Keratinocyte (primary cell): ENCODE measurements around the gene TNFAIP2. TPM values are rescaled to one million over a fixed set of nuclear protein-coding genes. Genes with fewer than 3 reads are reported as not detected.
A peak's percentile ranks its signal among the peaks of the same experiment; 100 is the strongest.

Experiments used
- DNase-seq: peaks from one replicate; pipeline ENCODE4 v3.0.0-alpha.2; 2011; ENCODE audit warnings: low read depth, missing footprints, low spot score
- FAIRE-seq: peaks from 2 replicates; lab custom pipeline; 2011; peaks lifted over from hg19 to GRCh38; lab: Jason Lieb, UNC
- H2AFZ ChIP-seq: 2 replicates; pipeline ENCODE4 v1.6.0; 2012; ENCODE audit warnings: low read length, control low read depth, inconsistent platforms; ENCODE audit not compliant: control insufficient read depth
- H3K27ac ChIP-seq: 2 replicates; pipeline ENCODE4 v1.5.1; 2011; ENCODE audit warnings: low read length; ENCODE audit not compliant: control insufficient read depth, insufficient read depth
- H3K27me3 ChIP-seq: 3 replicates; pipeline ENCODE4 v1.6.0; 2011; ENCODE audit warnings: low read length; ENCODE audit not compliant: control insufficient read depth, insufficient read depth; ENCODE audit errors: extremely low read depth
- H3K36me3 ChIP-seq, 2 experiments: 2 replicates in 1 of 2; 3 replicates in 1 of 2; pipeline ENCODE4 v1.5.1; 2011; ENCODE audit warnings: low read length in 2 of 2, mild to moderate bottlenecking in 1 of 2; ENCODE audit not compliant: control insufficient read depth in 2 of 2, insufficient read depth in 2 of 2; ENCODE audit errors: extremely low read depth in 1 of 2
- H3K4me1 ChIP-seq: 3 replicates; pipeline ENCODE4 v1.5.1; 2011; ENCODE audit warnings: low read length; ENCODE audit not compliant: control insufficient read depth, insufficient read depth; ENCODE audit errors: extremely low read depth
- H3K4me2 ChIP-seq: 3 replicates; pipeline ENCODE4 v1.6.0; 2011; ENCODE audit warnings: low read depth, low read length; ENCODE audit not compliant: control insufficient read depth, insufficient read depth; ENCODE audit errors: extremely low read depth
- H3K4me3 ChIP-seq, 3 experiments: fragments of 200-600 bp in 1 of 3; sonication (generic) in 1 of 3; 2 replicates in 2 of 3; 3 replicates in 1 of 3; pipeline ENCODE4 v1.5.1; 2011 to 2016; ENCODE audit warnings: low read length in 3 of 3, mild to moderate bottlenecking in 3 of 3, control low read depth in 2 of 3, inconsistent platforms in 1 of 3, low read depth in 1 of 3, mixed read lengths in 1 of 3, mixed run types in 1 of 3, moderate library complexity in 1 of 3; ENCODE audit not compliant: control insufficient read depth in 2 of 3, insufficient read depth in 2 of 3; ENCODE audit errors: extremely low read depth in 1 of 3
- H3K79me2 ChIP-seq: 2 replicates; pipeline ENCODE4 v1.6.0; 2012; ENCODE audit warnings: low read length; ENCODE audit not compliant: control insufficient read depth, insufficient read depth
- H3K9ac ChIP-seq: 3 replicates; pipeline ENCODE4 v1.6.0; 2011; ENCODE audit warnings: low read length; ENCODE audit not compliant: control insufficient read depth, insufficient read depth; ENCODE audit errors: extremely low read depth
- H3K9me1 ChIP-seq: 3 replicates; pipeline ENCODE4 v1.6.0; 2011; ENCODE audit warnings: low read length; ENCODE audit not compliant: control insufficient read depth, insufficient read depth; ENCODE audit errors: extremely low read depth
- H3K9me3 ChIP-seq: 2 replicates; pipeline ENCODE4 v1.5.1; 2012; ENCODE audit warnings: low read depth, low read length; ENCODE audit not compliant: control insufficient read depth
- H4K20me1 ChIP-seq: 3 replicates; pipeline ENCODE4 v1.6.0; 2011; ENCODE audit warnings: low read length; ENCODE audit not compliant: control insufficient read depth, insufficient read depth; ENCODE audit errors: extremely low read depth
- CTCF ChIP-seq, 3 experiments: IDR thresholded peaks in 1 of 3; conservative IDR thresholded peaks in 1 of 3; optimal IDR thresholded peaks in 1 of 3; 2 replicates in 2 of 3; 3 replicates in 1 of 3; pipeline versions ENCODE3 to v1.5.1; 2011; ENCODE audit warnings: low read length in 3 of 3, mild to moderate bottlenecking in 3 of 3, moderate library complexity in 2 of 3, control low read depth in 1 of 3, inconsistent platforms in 1 of 3; ENCODE audit not compliant: insufficient read depth in 2 of 3; ENCODE audit errors: extremely low read depth in 1 of 3
- EZH2 ChIP-seq: IDR thresholded peaks from one replicate; pipeline ENCODE4 v1.6.1; 2012; ENCODE audit warnings: inconsistent platforms, mild to moderate bottlenecking, low read length, moderate library complexity
- dilution Hi-C: fragments of 300-500 bp; cut with MboI; formaldehyde crosslinking; loops from one replicate; pipeline ENCODE4 v1.7.0; 2020; ENCODE audit warnings: low sequenced_read_pairs; ENCODE audit not compliant: extremely low pct_ligation_motif_present
- polyA plus RNA-seq, 5 experiments: library from polyadenylated mRNA; depleted of rRNA in 3 of 5; stranded (reverse) in 3 of 5; stranded (forward) in 1 of 5; unstranded in 1 of 5; fragments of >200 nt; gene quantifications; 1 replicate in 1 of 5; 2 replicates in 3 of 5; 3 replicates in 1 of 5; pipeline versions ENCODE4 v1.2.1 to v1.2.3, GENCODE V29; 2011 to 2012; ENCODE audit warnings: missing spikeins in 2 of 5, low read depth in 1 of 5, low replicate concordance in 1 of 5

TNFAIP2 gene
- polyA plus RNA-seq, 1 donor (not counting 4 experiments of a cell fraction or from before 2014, with no cell fraction given) = 0.71 TPM

- Histone ChIP-seq H3K36me3 (no peaks in the 10 kb centered on the region), H3K4me1 (peaks cover 2% of the 10 kb centered on the region), H3K79me2 (no peaks in the 10 kb centered on the region), H3K27ac (no peak overlapping the region), H3K9ac (no peak overlapping the region), H3K4me2 (no peak overlapping the region), H2AFZ (no peak overlapping the region), H4K20me1 (peaks cover 2% of the 10 kb centered on the region), H3K9me1 (no peaks in the 10 kb centered on the region), H3K27me3 (peaks cover 57% of the 10 kb centered on the region), H3K4me3 (no peak overlapping the region), H3K9me3 (no peaks in the 10 kb centered on the region)
- DNase-seq (no peak), FAIRE-seq (no peak)
- no peak for TF ChIP-seq EZH2
- dilution Hi-C loops = no loop called here
These were observed 18.9 kb upstream of the TNFAIP2 start for GRCh38 chr14:103104389-103104653.

GRCh38 chr14:103104654-103105452 is 18.4 kb upstream of the TNFAIP2 start:
- H3K9me1 ChIP-seq = no peaks in the 10 kb centered on the region
- H3K27me3 ChIP-seq = peaks cover 60% of the 10 kb centered on the region
- H3K79me2 ChIP-seq = no peaks in the 10 kb centered on the region
- H3K36me3 ChIP-seq = no peaks in the 10 kb centered on the region
- H2AFZ ChIP-seq = no peak overlapping the region
- peaks cover 2% of the 10 kb centered on the region for H4K20me1 ChIP-seq
- H3K4me1 ChIP-seq = peaks cover 2% of the 10 kb centered on the region
- no peak overlapping the region for H3K4me3 ChIP-seq
- no peaks in the 10 kb centered on the region for H3K9me3 ChIP-seq
- no peak for DNase-seq
- no peak overlapping the region for H3K27ac ChIP-seq
- no peak for FAIRE-seq
- H3K4me2 ChIP-seq = peak overlapping the region; percentile 56
- dilution Hi-C loops = no loop called here
- TF ChIP-seq CTCF (optimal IDR thresholded peaks at IDR 0.05 in 1 of 3, IDR thresholded peaks at IDR 0.05 in 1 of 3, conservative IDR thresholded peaks at IDR 0.05 in 1 of 3; ENCODE audit: extremely low read depth in 1 of 3, insufficient read depth in 2 of 3, low read length in 3 of 3) = peak; percentile 83 to 97 (median 88)
- TF ChIP-seq EZH2 = peak; percentile 98
- no peak overlapping the region for H3K9ac ChIP-seq
